PC-9 (cell line): ENCODE measurements around the gene GPRC6A.
"Not testable (repeated sequence)": the region's sequence is repeated elsewhere in the genome, so short reads cannot be mapped to it uniquely, and the experiment has no call there.

Experiments used
- CTCF ChIP-seq: fragments of 200-600 bp; sonication (generic); conservative IDR thresholded peaks from 2 replicates; pipeline ENCODE4 v1.6.1; 2017; ENCODE audit warnings: mixed run types, antibody characterized with exemption, mild to moderate bottlenecking, moderate library complexity
- EZH2 ChIP-seq: fragments of 200-600 bp; sonication (generic); IDR thresholded peaks from 2 replicates; pipeline ENCODE4 v1.8.0; 2017; ENCODE audit warnings: antibody characterized with exemption, low read depth

GRCh38 chr6:116834526-116834925 lies 5.6 kb upstream of the GPRC6A start:
- TF ChIP-seq CTCF, EZH2: not testable (repeated sequence)
